OCI-LY1 (cell line): ENCODE results near the gene ANTXRL.

Experiments used
- CTCF ChIP-seq: fragments of 200-600 bp; sonication (generic), shearing (Covaris generic); IDR thresholded peaks from 2 replicates; pipeline ENCODE4 v1.5.1; 2017; ENCODE audit warnings: mild to moderate bottlenecking, antibody characterized with exemption, low read length, moderate library complexity, mixed read lengths
- EZH2 ChIP-seq: fragments of 200-600 bp; sonication (generic), shearing (Covaris generic); IDR thresholded peaks from 2 replicates; pipeline ENCODE4 v1.8.0; 2017; ENCODE audit warnings: borderline replicate concordance, mixed run types, mild to moderate bottlenecking, antibody characterized with exemption, low read length, moderate library complexity, mixed read lengths

GRCh38 chr10:46318799-46319198 is 32.0 kb downstream of the ANTXRL start:
- TF ChIP-seq CTCF = no peak
- TF ChIP-seq EZH2 = no peak
